Panc1 (cell line): Measurements from ENCODE around the gene ARMC3. TPM values are rescaled to one million over a fixed set of nuclear protein-coding genes. Genes with fewer than 3 reads are reported as not detected.

Experiments used
- ATAC-seq: fragments of 200-7000 bp; cut with Tn5 transposase; 2 replicates; pipeline ENCODE4 v1.9.1; 2020; ENCODE audit warnings: mild to moderate bottlenecking, moderate library complexity
- BruUV-seq: library from RNA; stranded (reverse); fragments of 400-500 nt; replicated peaks from 2 replicates; lab custom pipeline; 2021; lab: Mats Ljungman, UMichigan
- CTCF ChIA-PET: fragments of 300-600 bp; sonication (Branson Sonifier 250); formaldehyde crosslinking; loops from one replicate; lab custom pipeline; 2022; ENCODE audit warnings: antibody characterized with exemption; lab: Charles Lee
- POLR2A ChIA-PET: fragments of 300-600 bp; sonication (Branson Sonifier 250); formaldehyde crosslinking; loops from one replicate; lab custom pipeline; 2022; ENCODE audit warnings: antibody characterized with exemption; lab: Charles Lee
- DNase-seq: peaks from one replicate; pipeline ENCODE4 v3.0.0-alpha.2; 2010; ENCODE audit warnings: low read depth, low spot score
- H3K27ac ChIP-seq: 2 replicates; pipeline ENCODE4 v1.5.1; 2011; ENCODE audit warnings: mild to moderate bottlenecking, low read length, inconsistent platforms
- H3K27me3 ChIP-seq: fragments of 200-500 bp; sonication (Bioruptor generic); 2 replicates; pipeline ENCODE4 v1.6.0; 2014; ENCODE audit warnings: low read length, inconsistent platforms; ENCODE audit not compliant: control insufficient read depth, insufficient read depth
- H3K36me3 ChIP-seq: fragments of 200-500 bp; sonication (Bioruptor generic); 2 replicates; pipeline ENCODE4 v1.5.1; 2014; ENCODE audit warnings: inconsistent platforms, mild to moderate bottlenecking, low read length, moderate library complexity; ENCODE audit not compliant: control insufficient read depth, insufficient read depth
- H3K4me1 ChIP-seq: 2 replicates; pipeline ENCODE4 v1.5.1; 2011; ENCODE audit warnings: inconsistent platforms, mild to moderate bottlenecking, low read length, moderate library complexity; ENCODE audit not compliant: control insufficient read depth, insufficient read depth
- H3K4me3 ChIP-seq, 2 experiments: 2 replicates each; pipeline ENCODE4 v1.5.1; 2011 to 2012; ENCODE audit warnings: low read depth in 2 of 2, low read length in 2 of 2, mild to moderate bottlenecking in 2 of 2, inconsistent platforms in 1 of 2, moderate library complexity in 1 of 2
- H3K9me3 ChIP-seq: fragments of 200-500 bp; sonication (Bioruptor generic); 2 replicates; pipeline ENCODE4 v1.5.1; 2014; ENCODE audit warnings: low read depth, mild to moderate bottlenecking, inconsistent platforms, low read length, moderate library complexity; ENCODE audit not compliant: control insufficient read depth, insufficient read depth
- POLR2AphosphoS5 ChIP-seq: IDR thresholded peaks from 2 replicates; pipeline ENCODE4 v1.6.1; 2012; ENCODE audit warnings: mild to moderate bottlenecking, low read depth, low read length, moderate library complexity
- SIN3A ChIP-seq: IDR thresholded peaks from 2 replicates; pipeline ENCODE4 v1.6.1; 2012; ENCODE audit warnings: low read depth, mild to moderate bottlenecking, low read length, moderate library complexity, borderline replicate concordance; ENCODE audit not compliant: insufficient read depth
- TCF7L2 ChIP-seq: IDR thresholded peaks from 2 replicates; pipeline ENCODE4 v1.6.1; 2011; ENCODE audit warnings: mild to moderate bottlenecking, low read depth, low read length, inconsistent platforms
- in situ Hi-C: cut with HindIII; loops from 2 replicates; pipeline ENCODE4 v1.10.0; 2016; ENCODE audit warnings: low sequenced_read_pairs, low pct_unique_long_range_greater_than_20kb
- intact Hi-C: fragments of 100-400 bp; cut with micrococcal nuclease; formaldehyde crosslinking; loops from one replicate; pipeline ENCODE4 v1.10.0; 2022; ENCODE audit not compliant: unreplicated experiment
- total RNA-seq: library from RNA; stranded (reverse); gene quantifications from one replicate; pipeline ENCODE4 v1.2.1, GENCODE V29; 2021; ENCODE audit not compliant: unreplicated experiment
- TF ChIP-seq, protein P1 (sequence below), 2 experiments: IDR thresholded peaks; 2 replicates each; pipeline ENCODE4 v1.6.1; 2011 to 2012; ENCODE audit warnings: low read depth in 2 of 2, control low read depth in 1 of 2, low read length in 1 of 2, mild to moderate bottlenecking in 1 of 2, moderate library complexity in 1 of 2; ENCODE audit not compliant: insufficient read depth in 1 of 2
- TF ChIP-seq, protein P2 (sequence below): fragments of 450-650 bp; IDR thresholded peaks from 2 replicates; pipeline ENCODE4 v1.5.1; 2017; ENCODE audit warnings: mild to moderate bottlenecking

The ARMC3 gene
- total RNA-seq, 1 experiment from 2014 or later = 1.0 TPM

- Histone ChIP-seq H3K36me3 (no peaks in the 10 kb centered on the region), H3K4me1 (no peaks in the 10 kb centered on the region), H3K9me3 (no peaks in the 10 kb centered on the region), H3K4me3 (no peak overlapping the region), H3K27me3 (no peaks in the 10 kb centered on the region; the same call in 1 of the 2 replicates), H3K27ac (no peak overlapping the region)
- DNase-seq (no peak), ATAC-seq (no peak)
- in situ Hi-C loops (no loop called here), intact Hi-C loops (no loop called here)
- CTCF ChIA-PET = no interaction called here
- TF ChIP-seq TCF7L2 = no peak
- no peak for TF ChIP-seq SIN3A
- no peak for TF ChIP-seq POLR2AphosphoS5
- TF ChIP-seq, protein P1, sequence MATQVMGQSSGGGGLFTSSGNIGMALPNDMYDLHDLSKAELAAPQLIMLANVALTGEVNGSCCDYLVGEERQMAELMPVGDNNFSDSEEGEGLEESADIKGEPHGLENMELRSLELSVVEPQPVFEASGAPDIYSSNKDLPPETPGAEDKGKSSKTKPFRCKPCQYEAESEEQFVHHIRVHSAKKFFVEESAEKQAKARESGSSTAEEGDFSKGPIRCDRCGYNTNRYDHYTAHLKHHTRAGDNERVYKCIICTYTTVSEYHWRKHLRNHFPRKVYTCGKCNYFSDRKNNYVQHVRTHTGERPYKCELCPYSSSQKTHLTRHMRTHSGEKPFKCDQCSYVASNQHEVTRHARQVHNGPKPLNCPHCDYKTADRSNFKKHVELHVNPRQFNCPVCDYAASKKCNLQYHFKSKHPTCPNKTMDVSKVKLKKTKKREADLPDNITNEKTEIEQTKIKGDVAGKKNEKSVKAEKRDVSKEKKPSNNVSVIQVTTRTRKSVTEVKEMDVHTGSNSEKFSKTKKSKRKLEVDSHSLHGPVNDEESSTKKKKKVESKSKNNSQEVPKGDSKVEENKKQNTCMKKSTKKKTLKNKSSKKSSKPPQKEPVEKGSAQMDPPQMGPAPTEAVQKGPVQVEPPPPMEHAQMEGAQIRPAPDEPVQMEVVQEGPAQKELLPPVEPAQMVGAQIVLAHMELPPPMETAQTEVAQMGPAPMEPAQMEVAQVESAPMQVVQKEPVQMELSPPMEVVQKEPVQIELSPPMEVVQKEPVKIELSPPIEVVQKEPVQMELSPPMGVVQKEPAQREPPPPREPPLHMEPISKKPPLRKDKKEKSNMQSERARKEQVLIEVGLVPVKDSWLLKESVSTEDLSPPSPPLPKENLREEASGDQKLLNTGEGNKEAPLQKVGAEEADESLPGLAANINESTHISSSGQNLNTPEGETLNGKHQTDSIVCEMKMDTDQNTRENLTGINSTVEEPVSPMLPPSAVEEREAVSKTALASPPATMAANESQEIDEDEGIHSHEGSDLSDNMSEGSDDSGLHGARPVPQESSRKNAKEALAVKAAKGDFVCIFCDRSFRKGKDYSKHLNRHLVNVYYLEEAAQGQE (IDR thresholded peaks at IDR 0.05; ENCODE audit: insufficient read depth in 1 of 2, low read depth in 2 of 2, low read length in 1 of 2) = no peak
- TF ChIP-seq, protein P2, sequence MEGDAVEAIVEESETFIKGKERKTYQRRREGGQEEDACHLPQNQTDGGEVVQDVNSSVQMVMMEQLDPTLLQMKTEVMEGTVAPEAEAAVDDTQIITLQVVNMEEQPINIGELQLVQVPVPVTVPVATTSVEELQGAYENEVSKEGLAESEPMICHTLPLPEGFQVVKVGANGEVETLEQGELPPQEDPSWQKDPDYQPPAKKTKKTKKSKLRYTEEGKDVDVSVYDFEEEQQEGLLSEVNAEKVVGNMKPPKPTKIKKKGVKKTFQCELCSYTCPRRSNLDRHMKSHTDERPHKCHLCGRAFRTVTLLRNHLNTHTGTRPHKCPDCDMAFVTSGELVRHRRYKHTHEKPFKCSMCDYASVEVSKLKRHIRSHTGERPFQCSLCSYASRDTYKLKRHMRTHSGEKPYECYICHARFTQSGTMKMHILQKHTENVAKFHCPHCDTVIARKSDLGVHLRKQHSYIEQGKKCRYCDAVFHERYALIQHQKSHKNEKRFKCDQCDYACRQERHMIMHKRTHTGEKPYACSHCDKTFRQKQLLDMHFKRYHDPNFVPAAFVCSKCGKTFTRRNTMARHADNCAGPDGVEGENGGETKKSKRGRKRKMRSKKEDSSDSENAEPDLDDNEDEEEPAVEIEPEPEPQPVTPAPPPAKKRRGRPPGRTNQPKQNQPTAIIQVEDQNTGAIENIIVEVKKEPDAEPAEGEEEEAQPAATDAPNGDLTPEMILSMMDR = no peak
- POLR2A ChIA-PET = no interaction called here
- no TSS peak for BruUV-seq
Measured at GRCh38 chr10:23038172-23038571, 110.3 kb downstream of the ARMC3 start.

GRCh38 chr10:23040002-23040401, 112.1 kb downstream of the ARMC3 start:
- no TSS peak for BruUV-seq
- ChIA-PET CTCF (no interaction called here), POLR2A (no interaction called here)
- H3K4me1 ChIP-seq = no peaks in the 10 kb centered on the region
- no peak overlapping the region for H3K4me3 ChIP-seq
- no peak for ATAC-seq
- H3K27me3 ChIP-seq = no peaks in the 10 kb centered on the region; the same call in 1 of the 2 replicates
- no peaks in the 10 kb centered on the region for H3K9me3 ChIP-seq
- no peak overlapping the region for H3K27ac ChIP-seq
- in situ Hi-C loops = no loop called here
- no peak for DNase-seq
- H3K36me3 ChIP-seq = no peaks in the 10 kb centered on the region
- TF ChIP-seq, protein P1 (IDR thresholded peaks at IDR 0.05; ENCODE audit: insufficient read depth in 1 of 2, low read depth in 2 of 2, low read length in 1 of 2) = no peak
- TF ChIP-seq POLR2AphosphoS5 (no peak), SIN3A (no peak), TCF7L2 (no peak)
- TF ChIP-seq, protein P2 = no peak
- intact Hi-C loops = no loop called here
